ENCODE measurements around the gene TRIM39. TPM values are rescaled to one million over a fixed set of nuclear protein-coding genes. Genes with fewer than 3 reads are reported as not detected.

The TRIM39 gene
- total RNA-seq, 1 experiment from 2014 or later = 24.9 TPM

- H3K27ac Mint-ChIP-seq = no peak overlapping the region
- peaks cover 50% of the 10 kb centered on the region for H3K27me3 Mint-ChIP-seq (ENCODE audit: low read depth)
- DNase-seq (ENCODE audit: low spot score) (peak; percentile 81), ATAC-seq (peak; percentile 85)
- H3K9me3 Mint-ChIP-seq = peaks cover 6% of the 10 kb centered on the region
- H3K36me3 Mint-ChIP-seq = no peaks in the 10 kb centered on the region
- CTCF ChIA-PET = interaction anchor here (0.5 to 3.6 kb wide), 25 partner anchors 8 to 284 kb away, joined by 3 to 75 read pairs (median 4); partner anchors contain the start of gene TRIM26
- peak; percentile 61 for TF ChIP-seq CTCF (IDR thresholded peaks at IDR 0.05)
- no peak for TF ChIP-seq ATF6 (CRISPR knock-in tag; IDR thresholded peaks at IDR 0.05)
- peak; percentile 39; the same call in 1 of the 2 replicates for TF ChIP-seq HMGXB4 (CRISPR knock-in tag; IDR thresholded peaks at IDR 0.05)
- peak; percentile 41; the same call in 1 of the 2 replicates for TF ChIP-seq MAX (CRISPR knock-in tag; IDR thresholded peaks at IDR 0.05)
- peaks cover 8% of the 10 kb centered on the region; the same call in 1 of the 2 replicates for H3K4me1 Mint-ChIP-seq
- POLR2A ChIA-PET = interaction anchor here (1.1 kb wide), 1 partner anchor 32 kb away, joined by 4 read pairs; no protein-coding TSS in a partner anchor
- H3K4me3 Mint-ChIP-seq = peak overlapping the region; percentile 87
These were observed 31.2 kb downstream of the TRIM39 start for GRCh38 chr6:30357678-30358540.

- ChIA-PET CTCF (interaction anchor here (1.0 to 3.6 kb wide), 7 partner anchors 33 to 186 kb away, joined by 3 to 75 read pairs (median 5); no protein-coding TSS in a partner anchor), POLR2A (no interaction called here)
- DNase-seq (ENCODE audit: low spot score) (no peak), ATAC-seq (no peak)
- Mint-ChIP-seq H3K4me3 (no peak overlapping the region), H3K9me3 (peaks cover 6% of the 10 kb centered on the region), H3K36me3 (no peaks in the 10 kb centered on the region), H3K27ac (no peak overlapping the region), H3K27me3 (ENCODE audit: low read depth) (peaks cover 44% of the 10 kb centered on the region), H3K4me1 (peaks cover 13% of the 10 kb centered on the region)
- no peak for TF ChIP-seq ZNF423 (CRISPR knock-in tag; IDR thresholded peaks at IDR 0.05)
- no peak for TF ChIP-seq NR1H2 (CRISPR knock-in tag; IDR thresholded peaks at IDR 0.05)
- no peak for TF ChIP-seq TCF7 (CRISPR knock-in tag; IDR thresholded peaks at IDR 0.05; ENCODE audit: low read depth)
- no peak for TF ChIP-seq GRHL2 (CRISPR knock-in tag; IDR thresholded peaks at IDR 0.05; ENCODE audit: insufficient replicate concordance, severe bottlenecking)
- no peak for TF ChIP-seq ZNF396 (CRISPR knock-in tag; IDR thresholded peaks at IDR 0.05; ENCODE audit: borderline replicate concordance)
- TF ChIP-seq GABPB1 (CRISPR knock-in tag; IDR thresholded peaks at IDR 0.05) = no peak
- no peak for TF ChIP-seq JUN (CRISPR knock-in tag; IDR thresholded peaks at IDR 0.05)
- TF ChIP-seq AFF4 (CRISPR knock-in tag; IDR thresholded peaks at IDR 0.05; ENCODE audit: borderline replicate concordance) = no peak
- TF ChIP-seq FOXP1 (CRISPR knock-in tag; IDR thresholded peaks at IDR 0.05; ENCODE audit: borderline replicate concordance) = no peak
- TF ChIP-seq ZBTB21 (CRISPR knock-in tag; IDR thresholded peaks at IDR 0.05; ENCODE audit: borderline replicate concordance) = no peak
- TF ChIP-seq FOXK1 (CRISPR knock-in tag; IDR thresholded peaks at IDR 0.05) = no peak
- TF ChIP-seq FOXP4 (CRISPR knock-in tag; IDR thresholded peaks at IDR 0.05) = no peak
- TF ChIP-seq ERG (CRISPR knock-in tag; IDR thresholded peaks at IDR 0.05) = no peak
- TF ChIP-seq ETV6 (CRISPR knock-in tag; IDR thresholded peaks at IDR 0.05) = no peak
These were observed 32.5 kb downstream of the TRIM39 start for GRCh38 chr6:30359276-30359675.
